Natural killer cell (primary cell): ENCODE results near the gene AGR3. TPM values are rescaled to one million over a fixed set of nuclear protein-coding genes. Genes with fewer than 3 reads are reported as not detected.
A peak's percentile ranks its signal among the peaks of the same experiment; 100 is the strongest.

Experiments used
- ATAC-seq, 3 donors: fragments of 150-1000 bp in 2 of 3; fragments of 200-7000 bp in 1 of 3; cut with Tn5 transposase; 1 replicate in 1 of 3; 2 replicates in 2 of 3; pipeline ENCODE4 v1.10.0; 2021; ENCODE audit warnings: mild to moderate bottlenecking in 2 of 3, moderate library complexity in 2 of 3
- DNase-seq, 2 donors: peaks; one replicate each; pipeline versions ENCODE4 v3.0.0 to v3.0.0-alpha.2; 2013 to 2021; ENCODE audit warnings: mixed read lengths in 1 of 2
- H3K27ac ChIP-seq: one replicate; pipeline ENCODE4 v1.5.1; 2013; ENCODE audit warnings: mild to moderate bottlenecking, low read length
- H3K27me3 ChIP-seq: one replicate; pipeline ENCODE4 v1.6.1; 2013; ENCODE audit warnings: low read length; ENCODE audit not compliant: control insufficient read depth, insufficient read depth
- H3K36me3 ChIP-seq: one replicate; pipeline ENCODE4 v1.6.1; 2013; ENCODE audit warnings: low read length; ENCODE audit not compliant: control insufficient read depth, insufficient read depth
- H3K4me1 ChIP-seq: one replicate; pipeline ENCODE4 v1.6.1; 2013; ENCODE audit warnings: low read length; ENCODE audit not compliant: control insufficient read depth, insufficient read depth
- H3K4me3 ChIP-seq: one replicate; pipeline ENCODE4 v1.5.1; 2013; ENCODE audit warnings: low read length
- H3K9me3 ChIP-seq: one replicate; pipeline ENCODE4 v1.6.1; 2013; ENCODE audit warnings: low read length; ENCODE audit not compliant: control insufficient read depth, insufficient read depth
- H3K27ac Mint-ChIP-seq, 2 donors: one replicate each; pipeline ENCODE4 v1.8.0; 2022; ENCODE audit warnings: mild to moderate bottlenecking in 2 of 2, mixed read lengths in 2 of 2, moderate library complexity in 1 of 2
- H3K27me3 Mint-ChIP-seq, 2 donors: one replicate each; pipeline ENCODE4 v1.8.0; 2022; ENCODE audit warnings: low read depth in 2 of 2, mixed read lengths in 2 of 2
- H3K36me3 Mint-ChIP-seq: one replicate; pipeline ENCODE4 v1.8.0; 2022; ENCODE audit warnings: mixed read lengths
- H3K4me1 Mint-ChIP-seq, 2 donors: one replicate each; pipeline ENCODE4 v1.8.0; 2022; ENCODE audit warnings: mixed read lengths in 2 of 2
- H3K4me3 Mint-ChIP-seq: one replicate; pipeline ENCODE4 v1.8.0; 2022; ENCODE audit warnings: mild to moderate bottlenecking, moderate library complexity, mixed read lengths
- H3K9me3 Mint-ChIP-seq, 2 donors: one replicate each; pipeline ENCODE4 v1.8.0; 2022; ENCODE audit warnings: mixed read lengths in 2 of 2
- CTCF ChIP-seq: fragments of 200-600 bp; IDR thresholded peaks from one replicate; pipeline ENCODE4 v1.8.0; 2022; ENCODE audit warnings: antibody characterized with exemption
- WGBS: methylation state at CpG from one replicate; pipeline ENCODE4 v1.1.7; 2013; ENCODE audit warnings: missing lambda C conversion rate; ENCODE audit not compliant: insufficient coverage; 5-methylcytosine and 5-hydroxymethylcytosine counted together
- intact Hi-C: fragments of 100-400 bp; cut with micrococcal nuclease; formaldehyde crosslinking; loops from one replicate; pipeline ENCODE4 v1.14.2; 2022
- total RNA-seq, 4 donors: library from RNA; stranded (reverse); fragments of 120-200 nt in 1 of 4; gene quantifications; one replicate each; pipeline versions ENCODE4 v1.2.3 to v1.2.4, GENCODE V29; 2013 to 2022

Gene AGR3
- total RNA-seq, 3 donors from 2014 or later (not counting 1 experiment from before 2014, with no cell fraction given), result not detected

GRCh38 chr7:16926283-16926682 is 44.5 kb upstream of the AGR3 start:
- Mint-ChIP-seq H3K27ac (no peak overlapping the region), H3K27me3 (peaks cover 0 to 9% of the 10 kb centered on the region in 2 donors), H3K4me3 (no peak overlapping the region), H3K36me3 (no peaks in the 10 kb centered on the region), H3K4me1 (peaks cover 12 to 17% of the 10 kb centered on the region in 2 donors), H3K9me3 (no peaks in the 10 kb centered on the region)
- Histone ChIP-seq H3K27ac (no peak overlapping the region), H3K4me3 (no peak overlapping the region), H3K9me3 (no peaks in the 10 kb centered on the region), H3K36me3 (no peaks in the 10 kb centered on the region), H3K4me1 (no peaks in the 10 kb centered on the region), H3K27me3 (no peaks in the 10 kb centered on the region)
- no peak for TF ChIP-seq CTCF
- 55% methylated on average over 2 of the region's 2 CpGs for WGBS
- intact Hi-C loops, result no loop called here
- ATAC-seq (peak in 1 of 3 donors; percentile 46), DNase-seq (peak in 1 of 2 donors; percentile 17)

- H3K36me3 Mint-ChIP-seq, result no peaks in the 10 kb centered on the region
- intact Hi-C loops, result no loop called here
Measured at GRCh38 chr7:16925609-16926008, 43.8 kb upstream of the AGR3 start.

DNA sequence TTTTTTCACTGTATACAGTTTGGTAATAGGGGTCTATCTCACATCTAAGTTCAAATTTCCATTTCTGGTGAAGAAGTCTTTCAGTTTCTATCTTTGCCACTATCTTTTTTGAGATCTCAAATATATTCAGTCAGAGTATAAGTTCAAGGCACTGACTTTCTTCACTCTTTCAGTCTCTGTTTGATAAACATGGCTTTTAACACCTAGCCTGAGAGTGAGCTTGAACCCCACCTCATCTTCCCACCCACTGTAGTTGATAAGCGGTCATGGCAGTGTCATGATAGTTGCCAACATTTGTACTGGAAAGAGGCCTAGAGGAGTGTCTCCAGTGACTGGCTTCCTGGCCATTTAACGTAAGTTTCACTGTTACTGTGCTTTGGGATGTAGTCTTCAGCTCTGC is 41.2 kb upstream of the AGR3 start:
- no peak for TF ChIP-seq CTCF
- H3K4me1 ChIP-seq, result no peaks in the 10 kb centered on the region
- no peaks in the 10 kb centered on the region for H3K27me3 ChIP-seq
- 73% methylated on average over 1 of the region's 2 CpGs for WGBS
- no peaks in the 10 kb centered on the region for H3K36me3 Mint-ChIP-seq
- H3K4me1 Mint-ChIP-seq, result peaks cover 0 to 6% of the 10 kb centered on the region in 2 donors
- H3K27ac ChIP-seq, result no peak overlapping the region
- no peak overlapping the region for H3K4me3 ChIP-seq
- no peaks in the 10 kb centered on the region for H3K9me3 Mint-ChIP-seq
- peak overlapping the region in 1 of 2 donors; percentile 2 for H3K27ac Mint-ChIP-seq
- intact Hi-C loops, result no loop called here
- no peaks in the 10 kb centered on the region for H3K27me3 Mint-ChIP-seq
- H3K36me3 ChIP-seq, result no peaks in the 10 kb centered on the region
- no peak for DNase-seq
- H3K4me3 Mint-ChIP-seq, result no peak overlapping the region
- no peak for ATAC-seq
- no peaks in the 10 kb centered on the region for H3K9me3 ChIP-seq

More at GRCh38 chr7:16925609-16926008, 43.8 kb upstream of the AGR3 start:
- Histone ChIP-seq H3K4me1 (no peaks in the 10 kb centered on the region), H3K27me3 (no peaks in the 10 kb centered on the region), H3K9me3 (no peaks in the 10 kb centered on the region), H3K4me3 (no peak overlapping the region), H3K36me3 (no peaks in the 10 kb centered on the region), H3K27ac (no peak overlapping the region)
- DNase-seq, result no peak
- Mint-ChIP-seq H3K27me3 (peaks cover 0 to 9% of the 10 kb centered on the region in 2 donors), H3K4me1 (peaks cover 12 to 17% of the 10 kb centered on the region in 2 donors), H3K9me3 (no peaks in the 10 kb centered on the region), H3K4me3 (no peak overlapping the region), H3K27ac (no peak overlapping the region)
- 53% methylated on average over 2 of the region's 3 CpGs for WGBS
- TF ChIP-seq CTCF, result no peak
- no peak for ATAC-seq

DNA sequence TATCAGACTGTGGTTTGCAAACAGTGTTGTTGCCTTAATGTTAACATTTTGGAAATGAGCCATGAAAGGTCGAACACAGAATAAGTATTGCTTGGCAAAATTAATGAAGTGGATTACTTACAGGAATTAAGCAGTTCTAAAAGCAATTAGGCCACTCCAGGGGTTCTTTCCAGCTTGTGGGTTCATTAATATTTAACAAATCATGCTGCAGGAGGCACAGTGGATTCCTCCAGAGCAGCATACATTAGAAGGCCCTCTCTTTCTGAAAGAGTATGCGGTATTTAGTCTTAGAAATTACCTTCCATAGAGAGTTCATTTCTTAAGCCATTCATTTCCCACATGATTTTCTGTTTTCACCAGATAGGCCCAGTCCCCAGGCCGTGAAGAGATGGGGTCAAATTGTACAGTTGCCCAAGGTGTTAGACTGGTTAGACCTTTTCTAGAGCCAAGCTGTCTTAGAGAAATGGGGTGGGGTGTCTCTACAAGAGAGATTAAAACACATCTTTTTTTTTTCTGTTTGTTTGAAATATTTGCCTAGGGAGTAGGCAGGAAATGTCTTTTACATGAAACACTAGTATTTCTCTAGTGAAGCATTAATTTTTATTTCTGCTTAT is 40.0 kb upstream of the AGR3 start:
- no peak overlapping the region for H3K4me3 Mint-ChIP-seq
- H3K36me3 Mint-ChIP-seq, result no peaks in the 10 kb centered on the region
- no peaks in the 10 kb centered on the region for H3K9me3 Mint-ChIP-seq
- no peaks in the 10 kb centered on the region for H3K4me1 ChIP-seq
- H3K4me3 ChIP-seq, result no peak overlapping the region
- no peak overlapping the region for H3K27ac ChIP-seq
- H3K9me3 ChIP-seq, result no peaks in the 10 kb centered on the region
- ATAC-seq (no peak), DNase-seq (no peak)
- TF ChIP-seq CTCF, result no peak
- H3K27me3 ChIP-seq, result no peaks in the 10 kb centered on the region
- WGBS, result 83% methylated on average over 3 of the region's 3 CpGs
- H3K36me3 ChIP-seq, result no peaks in the 10 kb centered on the region
- H3K27me3 Mint-ChIP-seq, result no peaks in the 10 kb centered on the region
- peaks cover 0 to 6% of the 10 kb centered on the region in 2 donors for H3K4me1 Mint-ChIP-seq
- H3K27ac Mint-ChIP-seq, result no peak overlapping the region
- intact Hi-C loops, result no loop called here
